ENCODE measurements around the gene SYK.

Gene SYK

DNA sequence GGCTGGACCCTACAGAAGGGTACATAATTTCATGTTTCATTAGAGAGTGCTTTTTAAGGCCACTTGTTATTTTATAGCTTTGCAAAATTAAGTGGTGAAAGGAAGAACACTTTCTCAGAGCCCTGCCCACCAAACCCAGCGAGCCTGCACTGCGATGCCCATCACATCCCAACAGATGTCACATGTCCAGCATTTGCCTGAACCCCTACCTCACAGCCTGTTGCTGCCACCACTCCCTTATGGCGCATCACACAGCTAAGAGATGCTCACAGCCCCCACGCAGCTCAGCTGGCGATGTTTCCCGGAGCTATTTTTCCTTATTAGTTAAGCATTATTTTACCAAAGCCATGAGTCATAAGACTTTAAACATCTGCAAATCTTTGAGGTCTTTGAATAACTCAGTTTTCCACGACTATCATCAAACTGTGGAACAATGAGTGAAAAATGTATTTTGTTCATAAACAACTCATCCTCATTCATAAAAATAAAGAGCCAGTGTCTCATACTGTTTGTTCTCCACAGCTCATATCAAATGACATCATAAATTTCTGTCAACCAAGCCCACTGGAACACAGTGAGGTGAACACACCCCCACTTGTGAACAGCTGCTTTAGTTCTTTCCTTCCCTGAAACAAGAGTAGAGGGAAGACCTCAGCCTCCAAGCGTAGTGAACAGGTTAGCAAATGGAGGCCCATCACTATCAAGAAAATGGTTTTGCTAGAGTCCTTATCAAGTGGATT, 104.9 kb downstream of the SYK start:
- no peak for TF ChIP-seq SP1 (IDR thresholded peaks at IDR 0.05)
- no peak for TF ChIP-seq FOXM1 (IDR thresholded peaks at IDR 0.05; ENCODE audit: borderline replicate concordance)
- DNase-seq (ENCODE audit: extremely low spot score): no peak
- POLR2A ChIA-PET: no interaction called here
- CTCF ChIA-PET: interaction anchor here (1.4 kb wide), 1 partner anchor 9 kb away, joined by 5 read pairs; no protein-coding TSS in a partner anchor

DNA sequence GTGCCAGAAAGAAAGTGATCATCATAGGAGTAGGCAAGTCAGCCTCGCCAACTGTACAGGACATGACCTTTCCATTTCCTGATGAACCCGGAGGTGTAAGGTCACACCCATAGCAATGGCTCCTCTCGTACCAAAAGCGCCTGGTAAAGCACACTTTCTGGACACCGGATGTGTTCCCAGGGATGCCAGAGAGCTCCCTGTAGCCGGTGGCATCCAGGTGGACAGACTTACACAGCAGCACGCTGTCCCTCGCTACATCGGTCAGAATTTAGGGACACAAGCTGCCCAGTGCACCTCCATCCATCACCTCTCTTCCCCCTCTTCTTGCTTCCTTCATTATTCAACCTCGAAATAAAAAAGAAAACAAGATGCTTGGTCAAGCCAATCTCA, 105.4 kb downstream of the SYK start:
- POLR2A ChIA-PET: no interaction called here
- TF ChIP-seq NFRKB (IDR thresholded peaks at IDR 0.05) (no peak), L3MBTL2 (conservative IDR thresholded peaks at IDR 0.05) (no peak), ZNF384 (IDR thresholded peaks at IDR 0.05) (no peak), LEF1 (IDR thresholded peaks at IDR 0.05; ENCODE audit: borderline replicate concordance) (no peak), HDGF (IDR thresholded peaks at IDR 0.05; ENCODE audit: borderline replicate concordance) (no peak), FOXM1 (IDR thresholded peaks at IDR 0.05; ENCODE audit: borderline replicate concordance) (no peak)
- CTCF ChIA-PET: no interaction called here
- no peak for DNase-seq (ENCODE audit: extremely low spot score)

DNA sequence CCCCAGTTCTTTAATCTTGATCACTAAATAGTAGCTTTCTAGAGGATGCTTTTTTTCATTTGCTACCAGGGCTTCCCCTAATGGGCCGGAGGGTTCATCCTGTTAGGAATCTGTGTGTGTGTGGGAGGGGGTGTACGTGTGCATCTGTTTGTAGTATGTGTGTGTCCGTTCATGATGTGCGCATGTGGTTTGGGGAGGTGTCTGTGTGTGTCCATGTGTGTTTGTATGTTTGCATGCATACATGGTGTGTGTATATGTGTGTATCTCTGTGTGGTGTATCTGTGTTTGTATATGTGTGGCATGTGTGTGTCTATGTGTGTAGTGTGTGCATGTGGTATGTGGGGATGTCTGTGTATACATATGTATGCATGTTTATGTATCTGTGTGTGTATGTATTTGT, 106.2 kb downstream of the SYK start:
- ChIA-PET POLR2A (no interaction called here), CTCF (no interaction called here)
- no peak for DNase-seq (ENCODE audit: extremely low spot score)
- TF ChIP-seq NFRKB (IDR thresholded peaks at IDR 0.05) (no peak), SP1 (IDR thresholded peaks at IDR 0.05) (no peak), FOXA1 (IDR thresholded peaks at IDR 0.05) (no peak), L3MBTL2 (conservative IDR thresholded peaks at IDR 0.05) (no peak), BHLHE40 (IDR thresholded peaks at IDR 0.05; ENCODE audit: borderline replicate concordance) (no peak), LEF1 (IDR thresholded peaks at IDR 0.05; ENCODE audit: borderline replicate concordance) (no peak), ARNT (IDR thresholded peaks at IDR 0.05) (no peak), HDGF (IDR thresholded peaks at IDR 0.05; ENCODE audit: borderline replicate concordance) (no peak), FOXM1 (IDR thresholded peaks at IDR 0.05; ENCODE audit: borderline replicate concordance) (no peak), FOXK2 (IDR thresholded peaks at IDR 0.05) (no peak)

DNA sequence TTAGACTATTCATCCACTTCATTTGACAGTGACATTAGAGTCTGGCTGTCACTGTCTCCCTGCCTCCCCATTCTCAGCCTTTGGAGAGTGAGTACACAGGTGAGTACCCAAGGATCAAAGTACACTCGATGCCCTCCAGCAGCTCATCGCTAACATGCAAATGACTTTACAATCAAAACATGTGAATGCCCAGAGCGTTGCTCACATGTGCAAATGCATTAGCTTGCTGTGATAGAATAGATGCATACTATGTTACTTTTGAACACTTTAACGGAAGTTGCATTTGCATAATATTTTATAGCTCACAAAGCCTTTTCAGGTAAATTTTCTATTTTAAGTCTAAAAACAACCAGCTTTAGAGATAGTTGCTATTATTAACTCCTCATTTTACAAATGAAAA, 107.6 kb downstream of the SYK start:
- TF ChIP-seq ZNF384 (IDR thresholded peaks at IDR 0.05) (no peak), TARDBP (IDR thresholded peaks at IDR 0.05) (no peak), ELF4 (IDR thresholded peaks at IDR 0.05) (no peak), L3MBTL2 (conservative IDR thresholded peaks at IDR 0.05) (no peak), FOXK2 (IDR thresholded peaks at IDR 0.05) (no peak), HDGF (IDR thresholded peaks at IDR 0.05; ENCODE audit: borderline replicate concordance) (no peak), CTBP1 (IDR thresholded peaks at IDR 0.05; ENCODE audit: borderline replicate concordance) (no peak), SP1 (IDR thresholded peaks at IDR 0.05) (no peak), LEF1 (IDR thresholded peaks at IDR 0.05; ENCODE audit: borderline replicate concordance) (no peak), SUZ12 (IDR thresholded peaks at IDR 0.05) (no peak), FOXM1 (IDR thresholded peaks at IDR 0.05; ENCODE audit: borderline replicate concordance) (no peak), FOXA1 (IDR thresholded peaks at IDR 0.05) (no peak), ARNT (IDR thresholded peaks at IDR 0.05) (no peak), BHLHE40 (IDR thresholded peaks at IDR 0.05; ENCODE audit: borderline replicate concordance) (no peak), NFRKB (IDR thresholded peaks at IDR 0.05) (no peak)
- TF ChIP-seq, protein P1, sequence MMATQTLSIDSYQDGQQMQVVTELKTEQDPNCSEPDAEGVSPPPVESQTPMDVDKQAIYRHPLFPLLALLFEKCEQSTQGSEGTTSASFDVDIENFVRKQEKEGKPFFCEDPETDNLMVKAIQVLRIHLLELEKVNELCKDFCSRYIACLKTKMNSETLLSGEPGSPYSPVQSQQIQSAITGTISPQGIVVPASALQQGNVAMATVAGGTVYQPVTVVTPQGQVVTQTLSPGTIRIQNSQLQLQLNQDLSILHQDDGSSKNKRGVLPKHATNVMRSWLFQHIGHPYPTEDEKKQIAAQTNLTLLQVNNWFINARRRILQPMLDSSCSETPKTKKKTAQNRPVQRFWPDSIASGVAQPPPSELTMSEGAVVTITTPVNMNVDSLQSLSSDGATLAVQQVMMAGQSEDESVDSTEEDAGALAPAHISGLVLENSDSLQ (IDR thresholded peaks at IDR 0.05): no peak
- DNase-seq (ENCODE audit: extremely low spot score): no peak
- CTCF ChIA-PET: no interaction called here
- POLR2A ChIA-PET: no interaction called here

DNA sequence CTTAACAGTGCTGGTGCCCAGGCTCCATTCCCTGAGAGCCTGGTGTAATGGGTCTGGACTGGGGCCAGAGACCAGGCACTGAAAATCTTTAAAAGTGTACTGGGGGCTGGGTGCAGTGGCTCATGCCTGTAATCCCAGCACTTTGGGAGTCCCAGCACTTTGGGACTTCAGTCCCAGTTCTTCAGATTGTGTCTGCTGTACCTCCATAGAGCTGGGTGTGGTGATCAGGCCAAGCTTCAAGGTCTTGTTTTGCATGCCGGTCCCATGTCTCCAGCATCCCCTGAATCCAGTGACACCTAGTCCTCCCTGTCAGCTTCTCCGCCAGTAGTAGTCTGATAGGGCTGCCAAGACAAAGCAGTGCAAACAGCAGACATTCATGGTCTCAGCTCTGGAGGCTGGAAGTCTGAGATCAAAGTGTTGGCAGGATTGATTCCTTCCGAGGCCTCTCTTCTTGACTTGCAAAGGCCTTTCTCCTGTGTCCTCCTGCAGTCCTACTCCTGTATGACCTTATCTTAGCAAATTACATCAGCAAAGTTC, 108.2 kb downstream of the SYK start:
- no peak for TF ChIP-seq SUZ12 (IDR thresholded peaks at IDR 0.05)
- TF ChIP-seq FOXK2 (IDR thresholded peaks at IDR 0.05): no peak
- TF ChIP-seq LEF1 (IDR thresholded peaks at IDR 0.05; ENCODE audit: borderline replicate concordance): no peak
- TF ChIP-seq ZNF384 (IDR thresholded peaks at IDR 0.05): no peak
- TF ChIP-seq NFRKB (IDR thresholded peaks at IDR 0.05): no peak
- no peak for TF ChIP-seq CTBP1 (IDR thresholded peaks at IDR 0.05; ENCODE audit: borderline replicate concordance)
- TF ChIP-seq L3MBTL2 (conservative IDR thresholded peaks at IDR 0.05): no peak
- TF ChIP-seq ARNT (IDR thresholded peaks at IDR 0.05): no peak
- no peak for TF ChIP-seq BHLHE40 (IDR thresholded peaks at IDR 0.05; ENCODE audit: borderline replicate concordance)
- TF ChIP-seq, protein P1 (IDR thresholded peaks at IDR 0.05): no peak
- ChIA-PET CTCF (no interaction called here), POLR2A (no interaction called here)
- DNase-seq (ENCODE audit: extremely low spot score): no peak

DNA sequence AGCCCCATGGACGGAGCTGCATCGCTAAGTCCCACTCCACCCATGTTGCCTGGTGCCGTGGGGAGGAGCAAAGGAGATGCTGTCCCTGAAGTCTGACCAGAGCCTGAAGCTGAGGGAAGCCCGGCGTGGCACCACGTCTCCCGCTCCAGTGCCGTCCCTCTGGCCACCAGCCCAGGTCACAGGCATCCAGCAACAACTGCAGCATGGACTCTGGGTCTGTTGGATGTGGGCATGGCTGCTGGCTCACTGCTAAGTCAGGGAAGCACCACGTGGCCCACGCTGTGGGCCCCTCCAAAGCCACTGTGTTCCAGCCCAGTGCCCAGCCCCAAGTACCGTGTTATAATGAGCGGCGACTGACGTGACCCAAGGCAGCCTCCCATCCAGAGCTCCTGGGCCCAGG, 112.6 kb downstream of the SYK start:
- ChIA-PET POLR2A (no interaction called here), CTCF (interaction anchor here (0.6 to 1.9 kb wide), 9 partner anchors 8 to 724 kb away, joined by 3 to 12 read pairs (median 3); no protein-coding TSS in a partner anchor)
- no peak for TF ChIP-seq HDGF (IDR thresholded peaks at IDR 0.05; ENCODE audit: borderline replicate concordance)
- no peak for TF ChIP-seq SP1 (IDR thresholded peaks at IDR 0.05)
- no peak for TF ChIP-seq NFRKB (IDR thresholded peaks at IDR 0.05)
- no peak for TF ChIP-seq ZNF384 (IDR thresholded peaks at IDR 0.05)
- TF ChIP-seq SUZ12 (IDR thresholded peaks at IDR 0.05): no peak
- no peak for TF ChIP-seq ELF4 (IDR thresholded peaks at IDR 0.05)
- TF ChIP-seq, protein P1 (IDR thresholded peaks at IDR 0.05): no peak
- TF ChIP-seq TARDBP (IDR thresholded peaks at IDR 0.05): no peak
- no peak for TF ChIP-seq FOXK2 (IDR thresholded peaks at IDR 0.05)
- TF ChIP-seq BHLHE40 (IDR thresholded peaks at IDR 0.05; ENCODE audit: borderline replicate concordance): no peak
- no peak for TF ChIP-seq FOXM1 (IDR thresholded peaks at IDR 0.05; ENCODE audit: borderline replicate concordance)
- no peak for TF ChIP-seq FOXA1 (IDR thresholded peaks at IDR 0.05)
- no peak for TF ChIP-seq ARNT (IDR thresholded peaks at IDR 0.05)
- no peak for TF ChIP-seq CTBP1 (IDR thresholded peaks at IDR 0.05; ENCODE audit: borderline replicate concordance)
- no peak for TF ChIP-seq L3MBTL2 (conservative IDR thresholded peaks at IDR 0.05)
- no peak for TF ChIP-seq LEF1 (IDR thresholded peaks at IDR 0.05; ENCODE audit: borderline replicate concordance)
- DNase-seq (ENCODE audit: extremely low spot score): no peak

Data from HEK293T (cell line).